Erythroblast (primary cell): ENCODE data around the gene RAD23B.

Experiments
- GATA1 ChIP-seq: IDR thresholded peaks from 2 replicates; pipeline ENCODE4 v1.6.1; 2011; ENCODE audit warnings: low read depth, mild to moderate bottlenecking, control low read depth, low read length, moderate library complexity
- POLR2A ChIP-seq: IDR thresholded peaks from 2 replicates; pipeline ENCODE4 v1.6.1; 2011; ENCODE audit warnings: mild to moderate bottlenecking, low read length

- TF ChIP-seq POLR2A (no peak), GATA1 (no peak)
These were observed 49.8 kb downstream of the RAD23B start for GRCh38 chr9:107332883-107333282.
